K562 (cell line): ENCODE data around the gene AKAP12. TPM values are rescaled to one million over a fixed set of nuclear protein-coding genes. Genes with fewer than 3 reads are reported as not detected.

Source experiments
- ATAC-seq: fragments of 200-7000 bp; cut with Tn5 transposase; 3 replicates; pipeline ENCODE4 v1.9.1; 2020; ENCODE audit warnings: moderate library complexity
- BruUV-seq: library from RNA; stranded (reverse); fragments of 400-500 nt; replicated peaks from 2 replicates; lab custom pipeline; 2021; lab: Mats Ljungman, UMichigan
- CTCF ChIA-PET: fragments of 300-600 bp; formaldehyde crosslinking; extraction: SDS; loops from one replicate; lab custom pipeline; 2021; ENCODE audit warnings: low intra/inter-chr PET ratio; lab: Yijun Ruan, JAX
- POLR2A ChIA-PET: fragments of 300-600, 350-650 bp; sonication (Branson Sonifier 250); formaldehyde crosslinking; extraction: SDS; loops from one replicate; lab custom pipeline; 2021; ENCODE audit warnings: antibody characterized with exemption, inconsistent platforms; lab: Yijun Ruan, JAX
- DNase-seq, 4 experiments: peaks; one replicate each; pipeline versions ENCODE4 v3.0.0 to v3.0.0-alpha.2; 2011 to 2018; ENCODE audit warnings: low spot score in 3 of 4, mixed read lengths in 3 of 4; ENCODE audit errors: extremely low read depth in 1 of 4
- FAIRE-seq: peaks from 2 replicates; lab custom pipeline; 2011; peaks lifted over from hg19 to GRCh38; lab: Jason Lieb, UNC
- H2AFZ ChIP-seq: 2 replicates; pipeline ENCODE4 v1.6.0; 2011; ENCODE audit warnings: low read depth, low read length, control low read depth, inconsistent platforms
- H3K27ac ChIP-seq: fragments of 200-600 bp; 3 replicates; pipeline ENCODE4 v1.8.0; 2011; ENCODE audit warnings: low read depth, mild to moderate bottlenecking, control low read depth, inconsistent platforms, low read length, moderate library complexity, mixed read lengths; ENCODE audit errors: extremely low read depth
- H3K27me3 ChIP-seq, 2 experiments: fragments of 300-600 bp in 1 of 2; 2 replicates in 1 of 2; 3 replicates in 1 of 2; pipeline versions ENCODE4 v1.6.0 to v1.8.0; 2011; ENCODE audit warnings: inconsistent platforms in 2 of 2, low read length in 2 of 2, mild to moderate bottlenecking in 1 of 2, mixed read lengths in 1 of 2, moderate library complexity in 1 of 2; ENCODE audit not compliant: control insufficient read depth in 2 of 2, insufficient read depth in 2 of 2
- H3K36me3 ChIP-seq: fragments of 300-600 bp; 3 replicates; pipeline ENCODE4 v1.8.0; 2011; ENCODE audit warnings: mild to moderate bottlenecking, low read length, inconsistent platforms; ENCODE audit not compliant: control insufficient read depth, insufficient read depth
- H3K4me1 ChIP-seq, 2 experiments: fragments of 200-600 bp in 1 of 2; replicated peaks in 1 of 2; 2 replicates in 1 of 2; 3 replicates in 1 of 2; pipeline versions ENCODE4 v1.5.1 to v1.8.0; 2011; ENCODE audit warnings: inconsistent platforms in 2 of 2, low read length in 2 of 2, mild to moderate bottlenecking in 1 of 2, mixed read lengths in 1 of 2, moderate library complexity in 1 of 2; ENCODE audit not compliant: control insufficient read depth in 2 of 2, insufficient read depth in 2 of 2
- H3K4me2 ChIP-seq: 2 replicates; pipeline ENCODE4 v1.6.1; 2011; ENCODE audit warnings: low read length, control low read depth, inconsistent platforms, mixed read lengths; ENCODE audit not compliant: insufficient read depth
- H3K4me3 ChIP-seq: fragments of 200-600 bp; sonication (generic), shearing (Covaris generic); 2 replicates; pipeline ENCODE4 v1.5.1; 2016; ENCODE audit warnings: control low read depth, inconsistent platforms
- H3K79me2 ChIP-seq: fragments of 200-600 bp; 3 replicates; pipeline ENCODE4 v1.8.0; 2011; ENCODE audit warnings: low read length, inconsistent platforms; ENCODE audit not compliant: control insufficient read depth, insufficient read depth
- H3K9ac ChIP-seq, 2 experiments: 2 replicates each; pipeline versions ENCODE4 v1.6.0 to v1.6.1; 2011; ENCODE audit warnings: low read depth in 2 of 2, low read length in 2 of 2, control low read depth in 1 of 2, inconsistent platforms in 1 of 2, mild to moderate bottlenecking in 1 of 2, mixed read lengths in 1 of 2; ENCODE audit not compliant: insufficient read depth in 1 of 2
- H3K9me1 ChIP-seq: one replicate; pipeline ENCODE4 v1.6.0; 2011; ENCODE audit warnings: inconsistent platforms, mild to moderate bottlenecking, low read length, moderate library complexity; ENCODE audit not compliant: control insufficient read depth, insufficient read depth
- H3K9me3 ChIP-seq: replicated peaks from 2 replicates; pipeline ENCODE4 v1.5.1; 2011; ENCODE audit warnings: low read depth, low read length, inconsistent platforms; ENCODE audit not compliant: control insufficient read depth, insufficient read depth
- H4K20me1 ChIP-seq: replicated peaks from 2 replicates; pipeline ENCODE4 v1.6.1; 2011; ENCODE audit warnings: low read length, inconsistent platforms, mixed read lengths; ENCODE audit not compliant: control insufficient read depth, insufficient read depth
- ERF ChIP-seq: fragments of 450-650 bp; formaldehyde crosslinking; IDR thresholded peaks from 2 replicates; pipeline ENCODE4 v1.4.0; 2020; ENCODE audit warnings: mild to moderate bottlenecking, mixed read lengths
- MAFG ChIP-seq: fragments of 450-650 bp; conservative IDR thresholded peaks from 2 replicates; pipeline ENCODE4 v1.6.1; 2016; ENCODE audit warnings: missing genetic modification characterization, missing compliant biosample characterization
- NR3C1 ChIP-seq: sonication (generic); formaldehyde crosslinking; IDR thresholded peaks from 2 replicates; pipeline ENCODE4 v1.8.1; 2022; ENCODE audit warnings: missing genetic modification reagents
- PRDM10 ChIP-seq: fragments of 450-650 bp; IDR thresholded peaks from 2 replicates; pipeline ENCODE4 v1.6.1; 2018; ENCODE audit not compliant: partially characterized antibody
- ZKSCAN1 ChIP-seq: fragments of 150-350 bp; IDR thresholded peaks from 2 replicates; pipeline ENCODE4 v1.6.1; 2016; ENCODE audit warnings: low read depth, low read length
- WGBS: fragments of 100-300 bp; shearing (Covaris generic); methylation state at CpG from one replicate; pipeline ENCODE4 v1.1.6; 2016; ENCODE audit warnings: low coverage, mixed read lengths; ENCODE audit not compliant: insufficient coverage; ENCODE audit errors: missing lambda C conversion rate; 5-methylcytosine and 5-hydroxymethylcytosine counted together
- in situ Hi-C: fragments of 300-500 bp; cut with MboI; formaldehyde crosslinking; loops from 4 replicates; pipeline ENCODE4 v1.15.0; 2018; ENCODE audit warnings: inconsistent platforms, mixed read lengths
- intact Hi-C: fragments of 100-400 bp; cut with micrococcal nuclease; formaldehyde crosslinking; loops from 2 replicates; pipeline ENCODE4 v1.14.2; 2022
- polyA plus RNA-seq, 8 experiments: library from polyadenylated mRNA; depleted of rRNA in 4 of 8; stranded (reverse) in 5 of 8; unstranded in 3 of 8; fragments of >200 nt; fragmentation: Nextera tagmentation in 2 of 8; fragmentation: Illumina TruSeq in 1 of 8; extraction: Ambion mirVana in 2 of 8; extraction: Trizol in 1 of 8; gene quantifications; 2 replicates each; pipeline versions ENCODE4 v1.2.1 to v1.2.3, GENCODE V29; 2011 to 2014; ENCODE audit warnings: inconsistent platforms in 1 of 8, missing spikeins in 1 of 8
- total RNA-seq, 7 experiments: library from RNA; depleted of rRNA in 6 of 7; stranded (reverse); fragments of >200 nt in 6 of 7; fragmentation: Illumina TruSeq in 2 of 7; extraction: Trizol in 2 of 7; gene quantifications; 2 replicates each; pipeline versions ENCODE4 v1.2.1 to v1.2.3, GENCODE V29; 2011 to 2021; ENCODE audit warnings: low replicate concordance in 1 of 7

AKAP12 gene
- total and polyA plus RNA-seq, 9 of the 15 experiments (the other 6 are each of a cell fraction or from before 2014, with no cell fraction given) = 0.08 to 2.0 (median 0.62) TPM

- WGBS = 76% methylated on average over 14 of the region's 14 CpGs
- H3K4me1 ChIP-seq = peaks cover 8 to 12% of the 10 kb centered on the region in 2 experiments
- POLR2A ChIA-PET = interaction anchor here (0.6 to 0.7 kb wide), 2 partner anchors 10 to 340 kb away, joined by 3 read pairs; no protein-coding TSS in a partner anchor
- peaks cover 59% of the 10 kb centered on the region for H3K79me2 ChIP-seq
- no TSS peak for BruUV-seq
- TF ChIP-seq ZKSCAN1 (peak; percentile 28; the same call in 1 of the 2 replicates), ERF (CRISPR knock-in tag) (no peak), PRDM10 (peak; percentile 23), NR3C1 (CRISPR knock-in tag) (no peak), MAFG (no peak)
- H3K36me3 ChIP-seq = peaks cover 7% of the 10 kb centered on the region; the same call in 1 of the 3 replicates
- no peak for DNase-seq
- H3K9me1 ChIP-seq = no peaks in the 10 kb centered on the region
- peak; percentile 50 for ATAC-seq
- CTCF ChIA-PET = interaction anchor here (0.6 kb wide), 1 partner anchor 38 kb away, joined by 3 read pairs; no protein-coding TSS in a partner anchor
- H3K9ac ChIP-seq = peak overlapping the region in 1 of 2 experiments; percentile 81; a peak in 2 of 4 replicates
- no peaks in the 10 kb centered on the region for H4K20me1 ChIP-seq
- 0 out of 2 replicates have a peak overlapping the region, but pooled peaks have one; percentile 4 for H3K4me2 ChIP-seq
- no peak overlapping the region for H3K27ac ChIP-seq
- peak overlapping the region; percentile 53 for H2AFZ ChIP-seq
- intact Hi-C loops (no loop called here), in situ Hi-C loops (no loop called here)
- no peaks in the 10 kb centered on the region for H3K9me3 ChIP-seq
- no peak overlapping the region for H3K4me3 ChIP-seq
- no peaks in the 10 kb centered on the region for H3K27me3 ChIP-seq
- no peak for FAIRE-seq
Observed at GRCh38 chr6:151379933-151380847, 140.4 kb downstream of the AKAP12 start.
